ENCODE data around the gene CCDC6. TPM values are rescaled to one million over a fixed set of nuclear protein-coding genes. Genes with fewer than 3 reads are reported as not detected.

CCDC6 gene
- total and polyA plus RNA-seq, 2 of the 4 experiments (the other 2 are of a cell fraction), result 21.8 to 30.8 TPM

GRCh38 chr10:59831658-59832503 is 74.5 kb downstream of the CCDC6 start:
- dilution Hi-C loops (cut with HindIII; ENCODE audit: low sequenced_read_pairs, unreplicated experiment), result no loop called here
- no peak overlapping the region for H3K14ac ChIP-seq (replicated peaks; ENCODE audit: low read depth, low read length)
- ChIA-PET POLR2A (ENCODE audit: unreplicated experiment) (no interaction called here), CTCF (interaction anchor here (0.9 to 1.9 kb wide), 2 partner anchors 23 to 74 kb away, joined by 3 to 6 read pairs; partner anchors contain the start of gene CCDC6)
- H3K27ac ChIP-seq (ENCODE audit: insufficient read depth, low read length), result no peak overlapping the region
- no peak overlapping the region for H2BK20ac ChIP-seq (ENCODE audit: low read depth, low read length)
- H3K56ac ChIP-seq (ENCODE audit: extremely low read depth, insufficient read depth, low read length), result no peak overlapping the region
- no peak for ATAC-seq (ENCODE audit: low read depth)
- H2BK120ac ChIP-seq (ENCODE audit: low read depth, low read length), result no peak overlapping the region
- peaks cover 5% of the 10 kb centered on the region for H3K36me3 ChIP-seq (ENCODE audit: control insufficient read depth, insufficient read depth, low read length)
- H3K79me1 ChIP-seq (ENCODE audit: low read depth in 1 of 2, low read length in 2 of 2), result peaks cover 11 to 39% of the 10 kb centered on the region in 2 experiments; a peak in 3 of 4 replicates
- no peak for TF ChIP-seq RCOR1 (IDR thresholded peaks at IDR 0.05; ENCODE audit: insufficient replicate concordance, low read length)
- TF ChIP-seq POLR2A (IDR thresholded peaks at IDR 0.05; ENCODE audit: low read depth, low read length), result no peak
- no peak for TF ChIP-seq CHD1 (IDR thresholded peaks at IDR 0.05; ENCODE audit: low read depth, low read length)
- no peak for TF ChIP-seq NFE2L2 (IDR thresholded peaks at IDR 0.05; ENCODE audit: low read depth, low read length)
- no peak for TF ChIP-seq SMC3 (IDR thresholded peaks at IDR 0.05; ENCODE audit: low read depth, low read length)
- TF ChIP-seq RAD21 (IDR thresholded peaks at IDR 0.05; ENCODE audit: low read length), result no peak
- TF ChIP-seq USF2 (IDR thresholded peaks at IDR 0.05; ENCODE audit: low read depth, low read length), result no peak
- no peak for TF ChIP-seq RFX5 (IDR thresholded peaks at IDR 0.05; ENCODE audit: low read depth, low read length)
- TF ChIP-seq ELK1 (IDR thresholded peaks at IDR 0.05; ENCODE audit: borderline replicate concordance, low read depth, low read length), result no peak
- TF ChIP-seq, protein P1, sequence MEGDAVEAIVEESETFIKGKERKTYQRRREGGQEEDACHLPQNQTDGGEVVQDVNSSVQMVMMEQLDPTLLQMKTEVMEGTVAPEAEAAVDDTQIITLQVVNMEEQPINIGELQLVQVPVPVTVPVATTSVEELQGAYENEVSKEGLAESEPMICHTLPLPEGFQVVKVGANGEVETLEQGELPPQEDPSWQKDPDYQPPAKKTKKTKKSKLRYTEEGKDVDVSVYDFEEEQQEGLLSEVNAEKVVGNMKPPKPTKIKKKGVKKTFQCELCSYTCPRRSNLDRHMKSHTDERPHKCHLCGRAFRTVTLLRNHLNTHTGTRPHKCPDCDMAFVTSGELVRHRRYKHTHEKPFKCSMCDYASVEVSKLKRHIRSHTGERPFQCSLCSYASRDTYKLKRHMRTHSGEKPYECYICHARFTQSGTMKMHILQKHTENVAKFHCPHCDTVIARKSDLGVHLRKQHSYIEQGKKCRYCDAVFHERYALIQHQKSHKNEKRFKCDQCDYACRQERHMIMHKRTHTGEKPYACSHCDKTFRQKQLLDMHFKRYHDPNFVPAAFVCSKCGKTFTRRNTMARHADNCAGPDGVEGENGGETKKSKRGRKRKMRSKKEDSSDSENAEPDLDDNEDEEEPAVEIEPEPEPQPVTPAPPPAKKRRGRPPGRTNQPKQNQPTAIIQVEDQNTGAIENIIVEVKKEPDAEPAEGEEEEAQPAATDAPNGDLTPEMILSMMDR (conservative IDR thresholded peaks at IDR 0.05; ENCODE audit: low read depth, low read length), result no peak
- no peak for TF ChIP-seq BHLHE40 (IDR thresholded peaks at IDR 0.05; ENCODE audit: low read depth, low read length)
- no peak for TF ChIP-seq FOS (IDR thresholded peaks at IDR 0.05; ENCODE audit: low read depth, low read length)
- no peak for TF ChIP-seq MAZ (IDR thresholded peaks at IDR 0.05; ENCODE audit: borderline replicate concordance, low read depth, low read length)
- no peak overlapping the region for H2AK5ac ChIP-seq (ENCODE audit: low read depth, low read length)
- no peak overlapping the region; the same call in 1 of the 2 replicates for H3K23ac ChIP-seq (ENCODE audit: low read depth, low read length)
- H3K9me3 ChIP-seq (ENCODE audit: control insufficient read depth, insufficient read depth, low read length), result no peaks in the 10 kb centered on the region
- H4K5ac ChIP-seq (ENCODE audit: low read depth, low read length), result no peak overlapping the region
- H3K4ac ChIP-seq (ENCODE audit: low read depth, low read length), result no peak overlapping the region
- H4K91ac ChIP-seq (ENCODE audit: insufficient read depth, low read depth, low read length), result no peak overlapping the region
- peaks cover 3% of the 10 kb centered on the region; the same call in 1 of the 2 replicates for H4K20me1 ChIP-seq (ENCODE audit: insufficient read depth, low read length)
- H2AFZ ChIP-seq (replicated peaks; ENCODE audit: low read length, poor library complexity), result no peak overlapping the region
- no peak for DNase-seq
- no peak overlapping the region for H4K8ac ChIP-seq (ENCODE audit: low read depth in 2 of 2, low read length in 2 of 2)
- no peak overlapping the region for H3K9ac ChIP-seq (ENCODE audit: low read depth, low read length)
- in situ Hi-C loops (cut with MboI; ENCODE audit: low sequenced_read_pairs), result loop anchor here (10.0 kb wide), 1 partner anchor 207 kb away; no protein-coding TSS in a partner anchor
- no peak overlapping the region for H3K18ac ChIP-seq (ENCODE audit: low read depth, low read length)
- BruUV-seq (replicated peaks), result no TSS peak
- no peaks in the 10 kb centered on the region for H3K4me1 ChIP-seq (ENCODE audit: control insufficient read depth, insufficient read depth, low read length)
- H2AK9ac ChIP-seq (replicated peaks; ENCODE audit: low read depth, low read length, poor library complexity), result no peak overlapping the region
- H3K4me3 ChIP-seq (ENCODE audit: insufficient read depth, low read depth, low read length), result no peak overlapping the region
- H3K4me2 ChIP-seq (ENCODE audit: low read depth, low read length), result no peak overlapping the region
- H3K9me1 ChIP-seq (ENCODE audit: insufficient read depth, low read length), result no peaks in the 10 kb centered on the region
- WGBS, 2 experiments (ENCODE audit: extremely low coverage in 2 of 2, insufficient read length in 1 of 2), result no CpG with 5 or more reads among the region's 5 CpGs
- H2BK5ac ChIP-seq (ENCODE audit: low read depth, low read length, poor library complexity, severe bottlenecking), result no peak overlapping the region
- H3K27me3 ChIP-seq (ENCODE audit: control insufficient read depth, insufficient read depth, low read length), result no peaks in the 10 kb centered on the region
- intact Hi-C loops (cut with micrococcal nuclease), result loop anchor here (2.0 kb wide), 1 partner anchor 75 kb away; the partner anchor contains the start of gene CCDC6
- no peak overlapping the region for H2BK15ac ChIP-seq (ENCODE audit: low read depth, low read length)

All from IMR-90 (cell line).